ENCODE data around the gene ATOH8. TPM values are rescaled to one million over a fixed set of nuclear protein-coding genes. Genes with fewer than 3 reads are reported as not detected.

Gene ATOH8
- polyA plus RNA-seq, 1 of the 3 experiments (the other 2 are of a cell fraction): 5.6 TPM

DNA sequence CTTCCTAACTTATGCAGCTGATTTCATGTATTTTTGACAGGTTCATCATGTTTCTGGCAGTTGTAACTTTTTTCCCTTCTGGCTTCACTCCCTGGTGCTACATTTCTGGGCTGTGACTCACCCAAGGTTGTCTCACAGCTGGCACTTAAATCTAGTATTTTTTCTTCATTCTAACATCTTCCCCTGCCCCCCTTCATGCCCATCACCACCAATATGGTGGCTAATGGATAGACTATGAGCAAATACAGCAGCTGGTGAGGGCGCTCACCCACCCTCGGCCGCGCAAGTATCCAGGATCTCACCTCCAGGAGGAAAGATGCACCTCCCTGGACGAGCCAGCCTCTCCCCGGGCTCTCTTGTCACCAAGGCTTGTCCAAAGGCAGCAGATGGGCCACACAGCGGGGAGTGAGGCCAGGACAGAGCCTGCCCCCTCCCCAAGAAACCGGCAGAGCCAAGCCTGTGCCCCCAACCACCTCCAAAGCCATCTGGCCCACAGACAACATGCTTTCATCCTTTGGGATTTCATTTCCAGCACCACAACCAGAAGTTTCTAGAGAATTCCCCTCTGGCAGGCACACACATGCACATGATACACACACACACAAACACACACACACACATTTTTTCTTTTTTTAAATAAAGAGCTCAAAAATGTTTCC lies 39.1 kb downstream of the ATOH8 start (continued):
- TF ChIP-seq, protein P1, sequence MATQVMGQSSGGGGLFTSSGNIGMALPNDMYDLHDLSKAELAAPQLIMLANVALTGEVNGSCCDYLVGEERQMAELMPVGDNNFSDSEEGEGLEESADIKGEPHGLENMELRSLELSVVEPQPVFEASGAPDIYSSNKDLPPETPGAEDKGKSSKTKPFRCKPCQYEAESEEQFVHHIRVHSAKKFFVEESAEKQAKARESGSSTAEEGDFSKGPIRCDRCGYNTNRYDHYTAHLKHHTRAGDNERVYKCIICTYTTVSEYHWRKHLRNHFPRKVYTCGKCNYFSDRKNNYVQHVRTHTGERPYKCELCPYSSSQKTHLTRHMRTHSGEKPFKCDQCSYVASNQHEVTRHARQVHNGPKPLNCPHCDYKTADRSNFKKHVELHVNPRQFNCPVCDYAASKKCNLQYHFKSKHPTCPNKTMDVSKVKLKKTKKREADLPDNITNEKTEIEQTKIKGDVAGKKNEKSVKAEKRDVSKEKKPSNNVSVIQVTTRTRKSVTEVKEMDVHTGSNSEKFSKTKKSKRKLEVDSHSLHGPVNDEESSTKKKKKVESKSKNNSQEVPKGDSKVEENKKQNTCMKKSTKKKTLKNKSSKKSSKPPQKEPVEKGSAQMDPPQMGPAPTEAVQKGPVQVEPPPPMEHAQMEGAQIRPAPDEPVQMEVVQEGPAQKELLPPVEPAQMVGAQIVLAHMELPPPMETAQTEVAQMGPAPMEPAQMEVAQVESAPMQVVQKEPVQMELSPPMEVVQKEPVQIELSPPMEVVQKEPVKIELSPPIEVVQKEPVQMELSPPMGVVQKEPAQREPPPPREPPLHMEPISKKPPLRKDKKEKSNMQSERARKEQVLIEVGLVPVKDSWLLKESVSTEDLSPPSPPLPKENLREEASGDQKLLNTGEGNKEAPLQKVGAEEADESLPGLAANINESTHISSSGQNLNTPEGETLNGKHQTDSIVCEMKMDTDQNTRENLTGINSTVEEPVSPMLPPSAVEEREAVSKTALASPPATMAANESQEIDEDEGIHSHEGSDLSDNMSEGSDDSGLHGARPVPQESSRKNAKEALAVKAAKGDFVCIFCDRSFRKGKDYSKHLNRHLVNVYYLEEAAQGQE (IDR thresholded peaks at IDR 0.05; ENCODE audit: low read depth, low read length): no peak
- no peak for TF ChIP-seq FOXJ3 (CRISPR knock-in tag; IDR thresholded peaks at IDR 0.05)
- TF ChIP-seq MXI1 (IDR thresholded peaks at IDR 0.05; ENCODE audit: low read depth, low read length): no peak
- peak; percentile 31; the same call in 1 of the 2 replicates for TF ChIP-seq FOXM1 (IDR thresholded peaks at IDR 0.05; ENCODE audit: low read depth)
- TF ChIP-seq, protein P2, sequence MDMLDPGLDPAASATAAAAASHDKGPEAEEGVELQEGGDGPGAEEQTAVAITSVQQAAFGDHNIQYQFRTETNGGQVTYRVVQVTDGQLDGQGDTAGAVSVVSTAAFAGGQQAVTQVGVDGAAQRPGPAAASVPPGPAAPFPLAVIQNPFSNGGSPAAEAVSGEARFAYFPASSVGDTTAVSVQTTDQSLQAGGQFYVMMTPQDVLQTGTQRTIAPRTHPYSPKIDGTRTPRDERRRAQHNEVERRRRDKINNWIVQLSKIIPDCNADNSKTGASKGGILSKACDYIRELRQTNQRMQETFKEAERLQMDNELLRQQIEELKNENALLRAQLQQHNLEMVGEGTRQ (IDR thresholded peaks at IDR 0.05; ENCODE audit: borderline replicate concordance, low read depth, low read length): no peak
- TF ChIP-seq TEAD4 (IDR thresholded peaks at IDR 0.05; ENCODE audit: borderline replicate concordance, insufficient read depth): peak; percentile 76
- TF ChIP-seq FOSL2 (IDR thresholded peaks at IDR 0.05; ENCODE audit: borderline replicate concordance, low read depth): peak; percentile 88
- TF ChIP-seq ELF1 (IDR thresholded peaks at IDR 0.05): no peak
- TF ChIP-seq, protein P3, sequence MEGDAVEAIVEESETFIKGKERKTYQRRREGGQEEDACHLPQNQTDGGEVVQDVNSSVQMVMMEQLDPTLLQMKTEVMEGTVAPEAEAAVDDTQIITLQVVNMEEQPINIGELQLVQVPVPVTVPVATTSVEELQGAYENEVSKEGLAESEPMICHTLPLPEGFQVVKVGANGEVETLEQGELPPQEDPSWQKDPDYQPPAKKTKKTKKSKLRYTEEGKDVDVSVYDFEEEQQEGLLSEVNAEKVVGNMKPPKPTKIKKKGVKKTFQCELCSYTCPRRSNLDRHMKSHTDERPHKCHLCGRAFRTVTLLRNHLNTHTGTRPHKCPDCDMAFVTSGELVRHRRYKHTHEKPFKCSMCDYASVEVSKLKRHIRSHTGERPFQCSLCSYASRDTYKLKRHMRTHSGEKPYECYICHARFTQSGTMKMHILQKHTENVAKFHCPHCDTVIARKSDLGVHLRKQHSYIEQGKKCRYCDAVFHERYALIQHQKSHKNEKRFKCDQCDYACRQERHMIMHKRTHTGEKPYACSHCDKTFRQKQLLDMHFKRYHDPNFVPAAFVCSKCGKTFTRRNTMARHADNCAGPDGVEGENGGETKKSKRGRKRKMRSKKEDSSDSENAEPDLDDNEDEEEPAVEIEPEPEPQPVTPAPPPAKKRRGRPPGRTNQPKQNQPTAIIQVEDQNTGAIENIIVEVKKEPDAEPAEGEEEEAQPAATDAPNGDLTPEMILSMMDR (IDR thresholded peaks at IDR 0.05): no peak
- TF ChIP-seq GABPA (IDR thresholded peaks at IDR 0.05; ENCODE audit: low read depth): no peak
- TF ChIP-seq, protein P4, sequence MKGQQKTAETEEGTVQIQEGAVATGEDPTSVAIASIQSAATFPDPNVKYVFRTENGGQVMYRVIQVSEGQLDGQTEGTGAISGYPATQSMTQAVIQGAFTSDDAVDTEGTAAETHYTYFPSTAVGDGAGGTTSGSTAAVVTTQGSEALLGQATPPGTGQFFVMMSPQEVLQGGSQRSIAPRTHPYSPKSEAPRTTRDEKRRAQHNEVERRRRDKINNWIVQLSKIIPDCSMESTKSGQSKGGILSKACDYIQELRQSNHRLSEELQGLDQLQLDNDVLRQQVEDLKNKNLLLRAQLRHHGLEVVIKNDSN (IDR thresholded peaks at IDR 0.05; ENCODE audit: borderline replicate concordance, low read depth): no peak

DNA sequence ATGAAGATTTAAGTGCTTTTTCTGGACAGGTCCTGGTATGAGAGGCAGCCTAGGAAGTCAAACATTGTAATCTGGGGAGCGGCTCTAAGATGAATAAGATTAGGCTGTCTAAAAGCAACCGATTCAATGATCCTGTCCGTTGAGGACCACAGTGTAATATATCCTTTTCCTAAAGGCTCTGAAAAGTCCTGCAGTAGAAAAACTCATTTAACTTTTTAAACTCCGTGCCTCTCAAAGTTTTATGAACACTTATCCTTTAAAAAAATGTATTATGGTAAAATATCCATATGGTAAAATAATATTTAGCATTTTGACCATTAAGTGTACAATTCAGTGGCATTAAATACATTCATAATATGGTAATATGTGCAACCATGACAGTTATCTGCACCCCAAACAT lies 39.8 kb downstream of the ATOH8 start:
- DNase-seq: no peak
- H3K4me1 ChIP-seq (ENCODE audit: control insufficient read depth in 1 of 2, insufficient read depth in 2 of 2, low read depth in 1 of 2, low read length in 1 of 2): peaks cover 26 to 41% of the 10 kb centered on the region in 2 experiments; a peak in 3 of 4 replicates
- WGBS (ENCODE audit: low lambda C conversion rate): 95% methylated on average over 4 of the region's 4 CpGs
- no peaks in the 10 kb centered on the region for H3K36me3 ChIP-seq (replicated peaks in 1 of 2; ENCODE audit: control insufficient read depth in 1 of 2, insufficient read depth in 2 of 2, low read length in 1 of 2)
- H3K4me2 ChIP-seq: no peak overlapping the region
- POLR2A ChIA-PET: interaction anchor here (1.0 kb wide), 1 partner anchor 18 kb away, joined by 3 read pairs; no protein-coding TSS in a partner anchor
- H3K27me3 ChIP-seq (ENCODE audit: insufficient read depth): no peaks in the 10 kb centered on the region
- H2AFZ ChIP-seq (ENCODE audit: low read depth): no peak overlapping the region
- H3F3A ChIP-seq (replicated peaks; ENCODE audit: insufficient read depth): peaks cover 30% of the 10 kb centered on the region
- H3K79me2 ChIP-seq (ENCODE audit: insufficient read depth): no peaks in the 10 kb centered on the region
- peak overlapping the region in 1 of 2 experiments; percentile 0; a peak in 1 of 4 replicates for H3K27ac ChIP-seq (ENCODE audit: low read depth in 2 of 2, low read length in 1 of 2)
- H3K9me3 ChIP-seq: no peaks in the 10 kb centered on the region
- CTCF ChIA-PET: interaction anchor here (1.1 to 2.3 kb wide), 2 partner anchors 18 to 64 kb away, joined by 3 to 23 read pairs; no protein-coding TSS in a partner anchor
- H3K4me3 ChIP-seq (ENCODE audit: low read depth in 2 of 2, low read length in 1 of 2): no peak overlapping the region
- no peaks in the 10 kb centered on the region for H4K20me1 ChIP-seq (ENCODE audit: insufficient read depth)
- no peaks in the 10 kb centered on the region for H3K9me2 ChIP-seq
- no peak overlapping the region for H3K9ac ChIP-seq
- TF ChIP-seq TEAD4 (IDR thresholded peaks at IDR 0.05; ENCODE audit: borderline replicate concordance, insufficient read depth) (no peak), JUND (IDR thresholded peaks at IDR 0.05) (no peak), ELF1 (IDR thresholded peaks at IDR 0.05) (no peak)
- TF ChIP-seq, protein P5, sequence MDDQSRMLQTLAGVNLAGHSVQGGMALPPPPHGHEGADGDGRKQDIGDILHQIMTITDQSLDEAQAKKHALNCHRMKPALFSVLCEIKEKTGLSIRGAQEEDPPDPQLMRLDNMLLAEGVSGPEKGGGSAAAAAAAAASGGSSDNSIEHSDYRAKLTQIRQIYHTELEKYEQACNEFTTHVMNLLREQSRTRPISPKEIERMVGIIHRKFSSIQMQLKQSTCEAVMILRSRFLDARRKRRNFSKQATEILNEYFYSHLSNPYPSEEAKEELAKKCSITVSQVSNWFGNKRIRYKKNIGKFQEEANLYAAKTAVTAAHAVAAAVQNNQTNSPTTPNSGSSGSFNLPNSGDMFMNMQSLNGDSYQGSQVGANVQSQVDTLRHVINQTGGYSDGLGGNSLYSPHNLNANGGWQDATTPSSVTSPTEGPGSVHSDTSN (IDR thresholded peaks at IDR 0.05): no peak
- TF ChIP-seq, protein P1 (IDR thresholded peaks at IDR 0.05; ENCODE audit: low read depth, low read length): no peak
- TF ChIP-seq, protein P6, sequence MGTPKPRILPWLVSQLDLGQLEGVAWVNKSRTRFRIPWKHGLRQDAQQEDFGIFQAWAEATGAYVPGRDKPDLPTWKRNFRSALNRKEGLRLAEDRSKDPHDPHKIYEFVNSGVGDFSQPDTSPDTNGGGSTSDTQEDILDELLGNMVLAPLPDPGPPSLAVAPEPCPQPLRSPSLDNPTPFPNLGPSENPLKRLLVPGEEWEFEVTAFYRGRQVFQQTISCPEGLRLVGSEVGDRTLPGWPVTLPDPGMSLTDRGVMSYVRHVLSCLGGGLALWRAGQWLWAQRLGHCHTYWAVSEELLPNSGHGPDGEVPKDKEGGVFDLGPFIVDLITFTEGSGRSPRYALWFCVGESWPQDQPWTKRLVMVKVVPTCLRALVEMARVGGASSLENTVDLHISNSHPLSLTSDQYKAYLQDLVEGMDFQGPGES (IDR thresholded peaks at IDR 0.05; ENCODE audit: low read depth, low read length): no peak

Data from SK-N-SH (cell line).